SHP77 treated with DMSO at 0.1 percent for 48 hours (cell line): ENCODE measurements around the gene SHISA6.

Source experiments
- DNase-seq: peaks from one replicate; lab custom pipeline; 2025; lab: John Stamatoyannopoulos, UW

The SHISA6 gene

GRCh38 chr17:11353601-11354000 is 112.6 kb downstream of the SHISA6 start:
- no peak for DNase-seq

DNA sequence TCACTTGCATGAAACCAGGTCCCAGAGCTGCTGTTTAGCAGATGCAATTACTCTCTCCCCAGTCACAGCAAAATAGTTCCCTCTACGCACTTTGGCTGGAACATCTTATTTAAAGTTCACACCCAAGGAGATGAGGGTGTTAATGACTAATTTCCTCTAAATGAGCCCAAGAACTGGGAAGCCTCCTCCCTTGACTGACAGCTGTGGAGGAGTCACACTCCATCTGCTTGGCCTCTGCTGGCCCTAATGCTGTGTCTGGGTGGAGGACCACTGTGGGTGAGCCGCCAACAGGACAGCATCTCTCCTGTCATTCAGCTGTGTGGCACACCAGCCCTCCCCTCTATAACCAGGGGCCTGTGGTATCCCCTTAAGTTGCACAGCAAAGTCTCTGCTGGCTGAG is 115.4 kb downstream of the SHISA6 start:
- no peak for DNase-seq

DNA sequence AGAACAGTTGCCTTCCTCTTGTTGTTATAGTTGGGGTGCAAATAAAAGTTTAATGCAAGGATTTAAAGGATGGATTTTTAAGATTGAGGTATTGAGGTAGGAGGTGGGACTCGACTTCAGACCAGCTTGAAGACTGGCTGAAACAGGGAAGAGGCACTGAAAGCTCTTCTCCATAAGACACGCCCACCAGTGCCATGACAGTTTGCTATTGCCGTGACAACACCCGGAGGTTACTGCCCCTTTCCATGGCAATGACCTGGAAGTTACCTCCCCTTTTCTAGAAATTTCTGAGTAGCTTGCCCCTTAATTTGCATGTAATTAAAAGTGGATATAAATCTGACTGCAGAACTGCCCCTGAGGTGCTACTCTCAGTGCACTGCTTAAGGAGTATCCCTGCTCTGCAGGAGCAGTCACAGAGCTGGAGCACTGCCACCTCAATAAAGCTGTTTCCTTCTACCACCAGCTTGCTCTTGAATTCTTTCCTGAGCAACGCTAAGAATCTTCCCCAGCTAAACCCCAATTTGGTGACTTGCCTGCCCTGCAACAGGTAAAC is 122.6 kb downstream of the SHISA6 start:
- no peak for DNase-seq

DNA sequence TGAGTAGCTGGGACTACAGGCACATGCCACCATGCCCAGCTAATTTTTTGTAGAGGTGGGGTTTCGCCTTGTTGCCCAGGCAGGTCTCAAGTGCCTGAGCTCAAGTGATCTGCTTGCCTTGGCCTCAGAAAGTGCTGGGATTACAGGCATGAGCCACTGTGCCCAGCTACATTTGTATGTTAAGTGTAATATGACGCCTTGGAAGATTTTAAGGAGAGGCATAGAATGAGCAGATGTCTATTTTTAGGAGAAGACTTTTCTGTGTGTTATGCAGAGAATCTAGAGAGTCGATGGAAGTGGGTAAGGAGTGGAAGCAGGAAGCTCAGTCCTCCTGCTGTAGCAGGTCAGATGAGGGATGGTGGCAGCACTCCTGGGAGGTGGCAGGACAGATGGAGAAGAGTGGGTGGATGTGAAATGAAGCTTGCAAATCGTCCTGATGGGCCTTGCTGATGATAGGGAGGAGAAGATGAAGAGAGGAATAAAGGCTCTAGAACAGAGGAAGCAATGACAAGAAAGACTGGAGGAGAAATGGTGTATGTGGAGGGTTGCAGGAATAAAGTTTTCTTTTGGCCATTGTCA is 125.3 kb downstream of the SHISA6 start:
- DNase-seq, result no peak

- no peak for DNase-seq
These were observed 128.6 kb downstream of the SHISA6 start for GRCh38 chr17:11369575-11369974.

- no peak for DNase-seq
These were observed 131.7 kb downstream of the SHISA6 start for GRCh38 chr17:11372692-11373091.

GRCh38 chr17:11378506-11378905 is 137.5 kb downstream of the SHISA6 start:
- no peak for DNase-seq

- no peak for DNase-seq
These were observed 139.7 kb downstream of the SHISA6 start for GRCh38 chr17:11380761-11381160.

DNA sequence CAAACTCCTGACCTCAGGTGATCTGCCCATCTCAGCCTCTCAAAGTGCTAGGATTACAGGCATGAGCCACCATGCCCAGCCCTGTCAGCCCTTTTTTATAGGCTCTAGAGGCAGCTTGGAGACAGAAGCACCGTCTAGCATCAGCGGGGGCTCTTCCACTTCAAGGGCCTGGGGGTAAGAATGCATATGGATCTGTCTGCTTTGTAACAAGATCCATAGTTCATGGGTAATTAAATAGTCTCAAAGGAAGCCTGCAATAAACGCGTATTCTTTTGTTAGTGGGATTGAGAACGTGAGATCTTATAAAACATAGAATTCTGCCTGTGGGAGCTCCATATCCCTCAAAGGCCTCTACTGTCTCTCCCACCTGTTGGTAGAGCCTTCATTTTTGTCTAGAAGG is 142.1 kb downstream of the SHISA6 start:
- DNase-seq, result no peak

DNA sequence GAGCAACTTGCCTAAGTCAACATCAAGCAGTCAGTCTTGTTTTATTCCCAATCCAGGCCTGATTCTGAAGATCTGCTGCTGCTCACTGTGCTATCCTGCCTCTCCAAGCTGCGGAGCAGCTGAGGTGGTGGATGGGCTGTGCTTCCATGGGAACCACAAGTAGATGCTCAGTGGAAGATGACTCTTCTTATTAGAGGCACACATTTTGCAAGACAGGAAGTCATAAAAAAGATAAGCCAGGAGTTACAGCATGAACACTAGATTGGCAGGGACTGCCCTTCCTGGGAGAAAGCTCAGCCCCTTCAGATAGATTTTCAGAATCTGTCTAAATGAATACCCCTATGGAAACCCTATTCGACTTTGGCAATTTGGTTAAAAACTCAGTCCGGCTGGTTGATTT is 143.1 kb downstream of the SHISA6 start:
- DNase-seq, result no peak

DNA sequence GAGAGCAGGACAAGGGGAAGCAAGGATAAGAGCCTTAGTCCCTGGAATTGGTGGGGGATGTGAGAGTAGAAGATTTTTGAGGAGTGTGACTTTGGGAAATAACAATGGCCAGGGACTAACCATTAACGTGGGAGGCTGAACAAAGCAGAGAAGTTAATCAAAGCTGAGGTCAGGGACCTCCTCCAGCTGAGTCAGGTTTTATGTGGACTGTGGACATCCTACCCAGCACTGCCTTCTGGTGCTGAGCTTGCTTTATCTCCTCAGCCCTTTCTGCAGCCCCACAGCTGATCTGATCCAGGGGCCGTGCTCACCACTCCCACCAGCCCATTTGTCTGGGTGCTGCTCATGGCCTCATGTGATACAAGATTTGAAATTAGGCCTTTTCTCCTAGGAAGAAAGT is 146.6 kb downstream of the SHISA6 start:
- no peak for DNase-seq

- no peak for DNase-seq
These were observed 147.0 kb downstream of the SHISA6 start for GRCh38 chr17:11388054-11388453.

- DNase-seq, result no peak
These were observed 148.6 kb downstream of the SHISA6 start for GRCh38 chr17:11389583-11389982.

DNA sequence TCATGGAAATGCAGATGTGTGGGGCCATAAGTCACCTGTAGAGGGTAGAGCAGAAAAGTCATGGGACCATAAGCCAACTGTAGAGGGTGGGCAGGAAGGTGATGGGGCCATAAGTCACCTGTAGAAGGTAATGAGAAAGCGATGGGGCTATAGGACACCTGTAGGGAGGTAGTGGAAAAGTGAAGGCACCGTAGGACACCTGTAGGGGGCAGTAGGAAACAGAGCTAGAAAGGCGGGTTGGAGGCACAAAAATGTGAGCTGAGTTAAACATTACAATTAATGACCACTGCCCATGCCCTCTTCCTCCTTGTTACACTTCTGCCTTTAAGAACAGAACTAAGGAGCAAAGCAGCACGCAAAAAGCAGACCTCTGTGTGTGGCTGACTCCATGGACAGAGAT is 150.1 kb downstream of the SHISA6 start:
- no peak for DNase-seq

- DNase-seq, result peak; percentile 24
These were observed 163.6 kb downstream of the SHISA6 start for GRCh38 chr17:11404431-11405276.

DNA sequence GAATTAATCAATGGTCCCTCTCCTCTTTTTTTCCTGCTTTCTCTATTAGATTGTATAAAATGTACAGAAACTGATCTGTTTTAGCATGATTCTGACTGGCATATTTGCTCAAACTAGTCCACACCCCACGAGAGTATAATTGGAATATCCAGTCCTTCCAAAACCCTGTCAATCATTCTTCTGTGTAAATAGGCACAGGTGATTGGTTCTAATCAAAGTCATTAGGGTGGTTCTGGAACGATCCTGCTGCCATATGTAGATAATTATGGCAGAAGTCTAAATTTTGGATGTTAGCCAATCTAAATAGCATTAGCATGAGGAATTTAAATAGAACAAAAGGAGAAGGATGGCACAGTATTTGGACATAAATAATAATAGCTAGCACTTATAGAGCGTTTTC is 165.7 kb downstream of the SHISA6 start:
- DNase-seq, result no peak

- DNase-seq, result no peak
These were observed 171.6 kb downstream of the SHISA6 start for GRCh38 chr17:11412654-11413053.

- no peak for DNase-seq
These were observed 177.3 kb downstream of the SHISA6 start for GRCh38 chr17:11418342-11418741.

GRCh38 chr17:11430751-11431150 is 189.7 kb downstream of the SHISA6 start:
- DNase-seq, result no peak

- no peak for DNase-seq
These were observed 197.7 kb downstream of the SHISA6 start for GRCh38 chr17:11438673-11439072.

- no peak for DNase-seq
These were observed 200.0 kb downstream of the SHISA6 start for GRCh38 chr17:11441004-11441403.

DNA sequence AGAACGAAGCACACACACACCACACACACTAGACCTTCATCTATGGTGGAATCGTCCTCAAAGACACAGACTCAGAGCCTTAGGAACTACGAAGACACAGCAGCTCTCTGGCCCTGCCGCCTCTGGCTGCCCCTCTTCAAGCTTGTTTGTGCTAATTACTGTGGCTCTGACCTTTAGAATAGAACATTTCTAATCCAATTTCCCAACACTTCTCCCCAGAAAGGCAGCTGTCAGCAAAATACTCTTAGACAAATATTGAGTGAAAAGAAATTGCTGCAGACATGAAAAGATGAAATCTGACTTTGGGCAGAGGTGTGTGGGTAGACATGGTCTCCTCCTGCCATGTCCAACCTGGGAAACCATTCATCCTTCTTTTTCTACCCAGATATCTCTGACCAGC is 205.3 kb downstream of the SHISA6 start:
- DNase-seq, result no peak

GRCh38 chr17:11454096-11454495 is 213.1 kb downstream of the SHISA6 start:
- no peak for DNase-seq

- no peak for DNase-seq
These were observed 217.3 kb downstream of the SHISA6 start for GRCh38 chr17:11458279-11458678.
